Renal cortex interstitium (tissue), 11 donors: ENCODE measurements around the gene CA5A. TPM values are rescaled to one million over a fixed set of nuclear protein-coding genes. Genes with fewer than 3 reads are reported as not detected.
A peak's percentile ranks its signal among the peaks of the same experiment; 100 is the strongest.

Experiments used
- DNase-seq, 11 donors: peaks; one replicate each; pipeline ENCODE4 v3.0.0-alpha.2; 2013; ENCODE audit warnings: low read depth in 9 of 11, low spot score in 4 of 11; ENCODE audit errors: extremely low read depth in 1 of 11
- polyA plus RNA-seq, 3 donors: library from polyadenylated mRNA; unstranded; fragments of 120-200 nt; gene quantifications; one replicate each; pipeline ENCODE4 v1.2.1, GENCODE V29; 2013; ENCODE audit not compliant: insufficient read length in 3 of 3

CA5A gene
- polyA plus RNA-seq, 3 donors = 0.11 to 0.57 (median 0.31) TPM

GRCh38 chr16:87966064-87966645 is 29.8 kb upstream of the CA5A start:
- DNase-seq = no peak

- DNase-seq = no peak
These were observed 29.1 kb upstream of the CA5A start for GRCh38 chr16:87965417-87965816.

- no peak for DNase-seq
These were observed 27.8 kb upstream of the CA5A start for GRCh38 chr16:87964049-87964659.

- no peak for DNase-seq
These were observed 27.1 kb upstream of the CA5A start for GRCh38 chr16:87963400-87963799.

- no peak for DNase-seq
These were observed 25.3 kb upstream of the CA5A start for GRCh38 chr16:87961623-87962022.

- no peak for DNase-seq
These were observed 24.5 kb upstream of the CA5A start for GRCh38 chr16:87960852-87961251.

GRCh38 chr16:87960296-87960695 is 24.0 kb upstream of the CA5A start:
- DNase-seq = no peak

GRCh38 chr16:87959391-87959990 is 23.2 kb upstream of the CA5A start:
- DNase-seq = no peak

GRCh38 chr16:87958632-87959031 is 22.3 kb upstream of the CA5A start:
- no peak for DNase-seq

- no peak for DNase-seq
These were observed 21.2 kb upstream of the CA5A start for GRCh38 chr16:87957296-87958094.

GRCh38 chr16:87956365-87957231 is 20.3 kb upstream of the CA5A start:
- peak in 6 of 11 donors; percentile 40 to 65 (median 56) for DNase-seq

- no peak for DNase-seq
These were observed 19.7 kb upstream of the CA5A start for GRCh38 chr16:87956098-87956364.

- no peak for DNase-seq
These were observed 19.2 kb upstream of the CA5A start for GRCh38 chr16:87955302-87956097.

GRCh38 chr16:87954826-87955225 is 18.5 kb upstream of the CA5A start:
- DNase-seq = no peak

GRCh38 chr16:87954361-87954760 is 18.0 kb upstream of the CA5A start:
- DNase-seq = no peak

- no peak for DNase-seq
These were observed 17.2 kb upstream of the CA5A start for GRCh38 chr16:87953308-87954215.

GRCh38 chr16:87952751-87953150 is 16.4 kb upstream of the CA5A start:
- DNase-seq = no peak
